Measurements from ENCODE around the gene UVSSA.
A peak's percentile ranks its signal among the peaks of the same experiment; 100 is the strongest.
"Not testable (repeated sequence)": the region's sequence is repeated elsewhere in the genome, so short reads cannot be mapped to it uniquely, and the experiment has no call there.

Gene UVSSA

GRCh38 chr4:1331591-1332353 is 15.2 kb upstream of the UVSSA start:
- DNase-seq: no peak

GRCh38 chr4:1332686-1333085 is 14.3 kb upstream of the UVSSA start:
- DNase-seq: no peak

GRCh38 chr4:1333256-1333655 is 13.8 kb upstream of the UVSSA start:
- no peak for DNase-seq

DNA sequence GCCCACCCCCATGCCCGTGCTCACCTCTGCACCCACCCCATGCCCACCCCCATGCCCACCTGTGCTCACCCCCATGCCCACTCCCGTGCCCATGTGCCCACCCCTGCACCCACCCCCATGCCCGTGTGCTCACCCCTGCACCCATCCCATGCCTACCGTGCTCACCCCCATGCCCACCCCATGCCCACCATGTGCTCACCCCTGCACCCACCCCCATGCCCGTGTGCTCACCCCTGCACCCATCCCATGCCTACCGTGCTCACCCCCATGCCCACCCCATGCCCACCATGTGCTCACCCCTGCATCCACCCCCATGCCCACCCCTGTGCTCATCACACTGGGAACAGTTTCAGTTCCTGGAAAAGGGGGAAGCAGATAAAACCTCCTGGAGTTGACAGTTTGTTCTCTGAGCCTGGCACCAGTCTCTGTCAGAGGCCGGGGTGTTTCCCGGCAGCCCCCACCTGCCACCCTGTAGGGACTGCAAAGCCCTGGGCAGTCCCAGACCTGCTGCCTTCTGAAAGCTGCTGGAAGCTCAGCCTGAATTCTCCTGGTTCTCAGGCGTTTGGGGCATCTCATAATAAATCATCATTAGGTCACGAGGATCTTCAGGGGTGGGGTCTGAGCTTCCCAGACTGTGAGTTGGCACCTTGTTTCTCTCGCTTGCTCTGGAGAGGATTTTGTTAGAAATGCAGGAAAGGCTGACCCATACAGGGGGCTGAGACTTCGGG is 13.0 kb upstream of the UVSSA start:
- DNase-seq: not testable (repeated sequence)

DNA sequence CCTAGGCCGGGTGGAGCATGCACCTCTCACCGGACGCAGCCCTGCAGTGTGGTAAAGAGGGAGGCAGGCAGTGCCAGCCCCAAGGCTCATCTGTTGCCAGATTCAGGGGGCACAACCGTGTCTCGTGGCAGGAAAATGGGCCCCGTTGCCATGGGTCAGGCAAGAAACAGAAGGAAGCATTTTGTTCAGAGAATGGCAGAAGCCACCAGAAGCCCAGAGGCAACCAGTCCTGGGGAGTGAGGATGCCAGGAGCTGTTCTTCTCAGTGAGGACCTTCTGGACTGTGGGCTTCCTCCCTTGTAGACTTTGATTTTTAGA is 12.5 kb upstream of the UVSSA start:
- no peak for DNase-seq

DNA sequence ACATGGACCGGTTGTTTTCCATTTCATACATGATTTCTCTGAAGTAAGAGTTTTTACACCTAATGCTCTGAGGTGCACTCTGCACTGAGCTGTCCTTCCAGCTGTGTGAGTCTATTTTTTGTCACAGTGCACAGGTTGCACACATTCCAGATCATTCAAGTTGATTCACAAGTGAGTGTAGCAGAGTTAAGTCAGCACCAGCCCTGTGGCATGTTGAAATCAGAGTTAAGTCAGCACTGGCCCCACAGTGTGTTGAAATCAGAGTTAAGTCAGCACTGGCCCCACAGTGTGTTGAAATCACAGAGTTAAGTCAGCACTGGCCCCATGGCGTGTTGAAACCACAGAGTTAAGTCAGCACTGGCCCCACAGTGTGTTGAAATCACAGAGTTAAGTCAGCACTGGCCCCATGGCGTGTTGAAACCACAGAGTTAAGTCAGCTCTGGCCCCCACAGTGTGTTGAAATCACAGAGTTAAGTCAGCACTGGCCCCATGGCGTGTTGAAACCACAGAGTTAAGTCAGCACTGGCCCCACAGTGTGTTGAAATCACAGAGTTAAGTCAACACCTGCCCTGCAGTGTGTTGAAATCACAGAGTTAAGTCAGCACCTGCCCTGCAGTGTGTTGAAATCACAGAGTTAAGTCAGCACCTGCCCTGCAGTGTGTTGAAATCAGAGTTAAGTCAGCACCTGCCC is 11.7 kb upstream of the UVSSA start:
- DNase-seq: peak; percentile 2

DNA sequence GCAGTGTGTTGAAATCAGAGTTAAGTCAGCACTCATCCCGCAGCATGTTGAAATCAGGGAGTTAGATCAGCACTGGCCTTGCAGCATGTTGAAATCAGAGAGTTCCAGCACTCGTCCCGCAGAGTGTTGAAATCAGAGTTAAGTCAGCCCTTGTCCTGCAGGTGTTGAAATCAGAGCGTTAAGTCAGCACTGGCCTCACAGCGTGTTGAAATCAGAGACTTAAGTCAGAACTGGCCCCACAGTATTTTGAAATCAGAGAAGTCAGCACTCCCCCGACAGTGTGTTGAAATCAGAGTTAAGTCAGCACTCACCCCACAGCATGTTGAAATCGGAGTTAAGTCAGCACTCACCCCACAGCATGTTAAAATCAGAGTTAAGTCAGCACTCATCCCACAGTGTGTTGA is 10.9 kb upstream of the UVSSA start:
- no peak for DNase-seq

GRCh38 chr4:1337376-1337831 is 9.6 kb upstream of the UVSSA start:
- DNase-seq: no peak

GRCh38 chr4:1337951-1338751 is 8.9 kb upstream of the UVSSA start:
- no peak for DNase-seq

GRCh38 chr4:1338752-1339414 is 8.1 kb upstream of the UVSSA start:
- DNase-seq: no peak

DNA sequence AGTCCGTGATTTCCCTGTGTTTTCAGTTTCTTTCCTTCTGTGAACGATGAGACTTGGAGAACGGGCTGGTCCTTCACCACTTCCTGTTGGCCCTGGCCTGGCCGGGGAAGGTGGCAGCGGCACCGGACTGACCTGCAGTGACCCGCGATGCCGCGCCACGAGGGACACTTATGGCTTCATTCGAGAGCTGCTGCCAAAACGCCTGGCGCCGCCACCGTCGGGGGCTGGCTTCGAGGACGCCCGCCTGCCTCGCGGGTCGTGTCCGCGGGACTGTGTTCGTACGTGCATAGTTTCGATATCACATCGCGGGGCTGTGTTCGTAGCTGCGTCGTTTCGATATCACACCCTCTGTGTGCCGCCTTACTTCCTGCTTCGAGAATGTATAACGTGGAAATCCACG is 7.5 kb upstream of the UVSSA start:
- no peak for DNase-seq

- DNase-seq: no peak
These were observed 6.7 kb upstream of the UVSSA start for GRCh38 chr4:1340181-1340747.

- no peak for DNase-seq
These were observed 6.1 kb upstream of the UVSSA start for GRCh38 chr4:1340861-1341260.

DNA sequence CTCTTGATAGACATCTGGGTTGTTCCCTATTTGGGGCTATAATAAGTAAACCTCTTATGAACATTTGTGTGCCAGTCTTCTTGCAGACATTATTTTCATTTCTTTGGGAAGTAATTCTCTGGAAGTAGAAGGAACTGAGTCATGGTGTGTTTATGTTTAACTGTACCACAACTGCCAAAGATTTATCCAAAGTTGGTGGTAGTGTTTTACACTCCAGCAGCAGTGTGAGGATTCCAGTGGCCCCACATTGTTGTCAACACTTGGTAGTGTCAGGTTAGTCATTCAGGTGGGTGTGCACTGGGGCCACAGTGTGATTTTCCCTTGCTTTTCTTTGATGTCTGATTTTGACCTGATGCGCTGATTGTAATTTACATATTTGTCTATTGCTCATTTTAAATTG is 5.0 kb upstream of the UVSSA start:
- no peak for DNase-seq

- DNase-seq: no peak
These were observed 2.3 kb upstream of the UVSSA start for GRCh38 chr4:1344696-1345095.

DNA sequence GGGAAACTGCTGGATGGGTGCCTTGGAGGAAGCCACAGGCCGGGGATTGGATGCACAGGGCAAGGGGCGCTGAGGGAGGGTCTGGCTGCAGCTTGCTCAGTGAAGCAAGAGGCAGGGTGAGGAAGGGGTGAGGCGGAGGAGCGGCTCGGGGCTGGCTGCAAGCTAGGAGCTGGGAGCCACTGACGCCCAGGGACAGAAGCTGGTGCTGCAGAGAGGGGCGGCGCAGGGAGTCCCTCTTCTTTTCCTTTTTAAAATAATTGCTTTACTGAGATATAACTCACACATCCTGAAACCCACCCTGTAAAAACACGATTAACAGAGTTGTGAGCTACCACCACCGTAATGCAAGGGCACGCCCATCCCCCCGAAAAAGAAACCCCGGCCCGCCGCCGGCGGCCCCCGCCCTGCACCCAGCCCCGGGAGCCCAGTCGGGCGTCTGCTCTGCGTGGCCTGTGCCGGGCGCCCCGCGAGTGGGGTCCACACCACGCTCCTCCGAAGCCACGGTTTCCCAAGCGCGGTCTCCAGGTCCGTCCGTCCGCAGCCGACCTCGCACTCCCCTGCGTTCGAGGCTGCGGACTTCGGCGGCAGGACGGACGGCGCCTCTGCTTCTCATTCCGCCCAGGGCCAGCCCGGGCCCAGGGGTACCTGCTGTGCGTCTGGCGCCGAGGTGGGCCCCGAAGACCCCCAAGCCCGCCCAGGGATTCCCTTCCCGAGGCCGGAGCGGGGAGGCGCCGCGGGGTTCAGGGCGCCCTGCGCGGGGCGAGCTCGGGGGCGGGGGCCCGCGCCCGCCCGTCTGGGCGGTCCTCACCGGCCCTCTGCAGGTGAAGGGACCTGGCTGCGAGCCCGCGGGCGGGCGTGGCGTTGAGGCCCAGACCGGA is 866 bp upstream of the UVSSA start:
- DNase-seq: peak; percentile 70

DNA sequence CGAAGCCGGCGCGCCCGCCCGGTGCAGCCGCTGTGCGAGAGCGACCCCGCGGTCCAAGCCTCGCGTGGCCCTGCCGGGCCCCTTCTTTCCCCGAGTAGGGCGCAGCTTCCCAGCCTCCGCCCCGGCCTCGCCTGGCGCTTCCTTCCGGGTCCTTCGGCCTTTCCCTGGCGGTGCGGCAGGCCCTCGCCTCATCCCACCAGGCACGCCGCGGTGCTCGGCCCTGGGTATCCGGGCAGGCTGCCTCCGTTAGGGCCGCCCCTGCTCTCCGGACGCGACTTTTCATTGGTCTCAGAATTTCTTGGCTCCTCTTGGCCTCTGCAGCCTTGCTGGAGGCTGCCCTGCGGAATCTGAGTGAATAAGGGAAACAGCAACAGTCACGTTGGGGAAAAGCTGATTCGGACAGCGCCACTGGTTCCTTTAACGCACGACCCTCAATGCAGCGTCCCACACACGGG is 429 bp downstream of the UVSSA start:
- peak; percentile 81 for DNase-seq

DNA sequence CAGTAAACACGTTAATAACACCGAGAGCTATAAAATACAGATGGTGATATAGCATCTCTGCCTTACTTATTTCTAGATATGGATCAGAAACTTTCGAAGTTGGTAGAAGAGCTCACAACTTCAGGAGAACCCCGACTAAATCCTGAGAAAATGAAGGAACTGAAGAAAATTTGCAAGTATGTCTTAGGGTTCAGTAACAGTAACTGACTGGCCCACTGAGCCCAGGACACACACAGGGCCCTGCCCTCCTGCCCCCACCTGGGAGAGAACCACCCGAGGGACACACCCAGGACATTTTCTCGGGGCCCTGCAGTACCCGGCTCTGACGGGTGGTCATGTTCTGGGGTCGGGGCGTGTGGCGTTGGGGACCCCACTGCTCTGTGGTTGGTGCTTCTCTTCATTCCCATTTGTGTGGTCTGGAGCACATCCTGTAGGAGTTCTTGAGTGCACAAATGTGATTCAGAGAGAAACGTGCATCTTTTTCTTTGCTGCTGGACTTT is 1.1 kb downstream of the UVSSA start:
- DNase-seq: no peak

DNA sequence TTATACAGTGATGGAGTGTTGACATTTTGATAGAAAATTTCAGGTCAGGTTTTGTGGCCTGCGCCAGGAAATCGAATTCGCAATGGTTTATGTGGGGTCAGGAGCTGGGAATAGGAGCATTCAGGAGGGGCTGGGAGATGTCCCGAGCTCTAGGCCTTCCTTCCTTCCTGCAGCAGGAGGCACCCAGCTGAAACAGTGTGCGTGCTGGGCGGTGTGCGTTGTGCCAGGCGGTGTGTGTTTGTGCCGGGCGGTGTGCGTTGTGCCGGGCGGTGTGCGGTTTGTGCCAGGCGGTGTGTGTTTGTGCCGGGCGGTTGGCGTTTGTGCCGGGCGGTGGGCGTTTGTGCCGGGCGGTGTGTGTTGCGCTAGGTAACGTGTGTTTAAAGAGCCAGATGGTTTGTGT is 1.7 kb downstream of the UVSSA start:
- no peak for DNase-seq

DNA sequence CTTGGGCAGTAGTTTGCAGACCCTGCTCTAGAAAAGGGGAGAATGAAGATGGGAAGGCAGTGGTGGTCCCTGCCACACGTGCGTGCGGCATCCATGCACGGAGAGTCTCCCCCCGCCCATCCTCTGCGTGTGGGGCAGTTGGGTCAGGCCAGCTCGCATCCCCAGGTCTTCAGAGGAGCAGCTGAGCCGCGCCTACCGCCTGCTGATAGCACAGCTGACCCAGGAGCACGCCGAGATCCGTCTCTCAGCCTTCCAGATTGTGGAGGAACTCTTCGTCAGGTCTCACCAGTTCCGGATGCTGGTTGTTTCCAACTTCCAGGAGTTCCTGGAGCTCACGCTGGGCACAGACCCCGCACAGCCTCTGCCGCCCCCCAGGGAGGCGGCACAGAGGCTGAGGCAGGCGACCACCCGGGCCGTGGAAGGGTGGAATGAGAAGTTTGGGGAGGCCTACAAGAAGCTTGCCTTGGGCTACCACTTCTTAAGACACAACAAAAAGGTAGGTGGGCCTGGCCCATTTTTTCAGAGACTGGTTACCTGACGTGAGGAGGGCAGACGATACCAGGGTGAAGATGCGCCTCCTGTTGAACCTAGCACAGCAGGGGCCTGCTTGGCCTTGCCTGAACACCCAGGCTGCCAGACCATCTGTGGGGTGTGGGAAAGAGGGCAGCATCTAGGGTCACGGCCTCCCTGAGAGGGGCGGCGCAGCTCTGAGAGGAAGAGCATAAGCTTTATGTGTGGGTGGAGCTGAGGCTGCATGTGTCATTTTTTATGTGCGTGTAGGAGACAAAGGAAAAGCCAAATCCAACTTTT is 2.6 kb downstream of the UVSSA start:
- no peak for DNase-seq
